ENCODE data around the gene MLYCD. TPM values are rescaled to one million over a fixed set of nuclear protein-coding genes. Genes with fewer than 3 reads are reported as not detected.

Gene MLYCD
- total RNA-seq, 1 donor from 2014 or later: 2.8 TPM

DNA sequence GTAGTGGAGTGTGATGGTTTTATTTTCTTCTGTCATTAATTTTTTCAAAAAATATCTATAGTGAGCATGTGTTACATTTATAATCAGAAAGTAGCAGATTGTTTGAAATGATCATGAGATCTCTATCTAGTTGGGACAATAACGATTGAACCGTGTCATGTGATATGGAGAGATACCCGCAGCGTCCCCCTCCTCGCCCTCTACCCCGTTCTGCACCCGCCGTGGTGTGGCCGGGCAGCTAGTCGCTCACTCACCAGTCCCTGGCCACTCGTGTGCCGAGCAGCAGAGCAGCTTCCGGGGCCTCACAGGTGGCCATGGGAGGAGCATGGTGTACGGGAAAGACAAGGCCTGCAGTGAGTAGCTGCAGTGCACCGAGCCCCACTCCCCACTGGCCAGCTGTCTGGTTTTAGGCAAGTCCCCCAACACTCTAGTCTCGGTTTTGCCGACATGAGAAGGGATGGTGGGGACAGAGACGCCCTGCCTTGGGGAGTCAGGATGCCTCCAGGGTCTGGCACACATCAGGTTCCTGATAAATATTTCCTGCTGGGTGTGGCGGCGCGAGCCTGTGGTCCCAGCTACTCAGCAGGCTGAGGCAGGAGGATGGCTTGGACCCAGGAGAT lies 15.3 kb downstream of the MLYCD start:
- no peaks in the 10 kb centered on the region for H3K27me3 Mint-ChIP-seq (ENCODE audit: low read depth, unreplicated experiment)
- no peak for FAIRE-seq
- H3K4me1 Mint-ChIP-seq (ENCODE audit: low read depth, unreplicated experiment): no peaks in the 10 kb centered on the region
- no peak overlapping the region for H3K9ac ChIP-seq (ENCODE audit: low read length)
- peaks cover 4% of the 10 kb centered on the region for H3K9me3 Mint-ChIP-seq (ENCODE audit: unreplicated experiment)
- peaks cover under 1% of the 10 kb centered on the region for H4K20me1 ChIP-seq (ENCODE audit: insufficient read depth, low read length)
- peaks cover 25% of the 10 kb centered on the region for H3K36me3 Mint-ChIP-seq (ENCODE audit: low read depth, unreplicated experiment)
- no peak for TF ChIP-seq EZH2 (IDR thresholded peaks at IDR 0.05; ENCODE audit: insufficient read depth, low read length)
- H3K27ac Mint-ChIP-seq (ENCODE audit: unreplicated experiment): no peak overlapping the region
- no peaks in the 10 kb centered on the region for H3K9me3 ChIP-seq (ENCODE audit: insufficient read depth, low read depth, low read length)
- peaks cover 7% of the 10 kb centered on the region for H3K36me3 ChIP-seq (ENCODE audit: insufficient read depth, low read length)
- H3K79me2 ChIP-seq (ENCODE audit: insufficient read depth, low read length): no peaks in the 10 kb centered on the region
- no peak overlapping the region for H3K4me3 Mint-ChIP-seq (ENCODE audit: unreplicated experiment)
- H3K4me1 ChIP-seq (ENCODE audit: insufficient read depth, low read length): no peaks in the 10 kb centered on the region
- H3K27ac ChIP-seq (ENCODE audit: low read depth, low read length): no peak overlapping the region
- H2AFZ ChIP-seq (ENCODE audit: low read depth, low read length): no peak overlapping the region
- H3K4me3 ChIP-seq (ENCODE audit: insufficient read depth, low read depth, low read length): no peak overlapping the region
- DNase-seq (ENCODE audit: low read depth): no peak
- no peaks in the 10 kb centered on the region for H3K27me3 ChIP-seq (ENCODE audit: insufficient read depth, low read length)
- H3K4me2 ChIP-seq (ENCODE audit: low read length): no peak overlapping the region

DNA sequence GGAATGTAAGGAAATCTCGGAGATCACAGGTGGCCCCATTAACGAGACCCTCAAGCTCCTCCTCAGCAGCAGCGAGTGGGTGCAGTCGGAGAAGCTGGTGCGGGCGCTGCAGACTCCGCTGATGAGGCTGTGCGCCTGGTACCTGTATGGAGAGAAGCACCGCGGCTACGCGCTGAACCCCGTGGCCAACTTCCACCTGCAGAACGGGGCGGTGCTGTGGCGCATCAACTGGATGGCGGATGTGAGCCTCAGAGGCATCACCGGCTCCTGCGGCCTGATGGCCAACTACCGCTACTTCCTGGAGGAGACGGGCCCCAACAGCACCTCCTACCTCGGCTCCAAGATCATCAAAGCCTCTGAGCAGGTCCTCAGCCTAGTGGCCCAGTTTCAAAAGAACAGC lies 16.2 kb downstream of the MLYCD start:
- no peaks in the 10 kb centered on the region for H3K9me3 ChIP-seq (ENCODE audit: insufficient read depth, low read depth, low read length)
- H3K4me2 ChIP-seq (ENCODE audit: low read length): no peak overlapping the region
- Mint-ChIP-seq H3K27ac (ENCODE audit: unreplicated experiment) (no peak overlapping the region), H3K4me1 (ENCODE audit: low read depth, unreplicated experiment) (no peaks in the 10 kb centered on the region), H3K27me3 (ENCODE audit: low read depth, unreplicated experiment) (no peaks in the 10 kb centered on the region), H3K36me3 (ENCODE audit: low read depth, unreplicated experiment) (peaks cover 30% of the 10 kb centered on the region), H3K4me3 (ENCODE audit: unreplicated experiment) (no peak overlapping the region), H3K9me3 (ENCODE audit: unreplicated experiment) (peaks cover 4% of the 10 kb centered on the region)
- no peaks in the 10 kb centered on the region for H4K20me1 ChIP-seq (ENCODE audit: insufficient read depth, low read length)
- TF ChIP-seq, protein P1, sequence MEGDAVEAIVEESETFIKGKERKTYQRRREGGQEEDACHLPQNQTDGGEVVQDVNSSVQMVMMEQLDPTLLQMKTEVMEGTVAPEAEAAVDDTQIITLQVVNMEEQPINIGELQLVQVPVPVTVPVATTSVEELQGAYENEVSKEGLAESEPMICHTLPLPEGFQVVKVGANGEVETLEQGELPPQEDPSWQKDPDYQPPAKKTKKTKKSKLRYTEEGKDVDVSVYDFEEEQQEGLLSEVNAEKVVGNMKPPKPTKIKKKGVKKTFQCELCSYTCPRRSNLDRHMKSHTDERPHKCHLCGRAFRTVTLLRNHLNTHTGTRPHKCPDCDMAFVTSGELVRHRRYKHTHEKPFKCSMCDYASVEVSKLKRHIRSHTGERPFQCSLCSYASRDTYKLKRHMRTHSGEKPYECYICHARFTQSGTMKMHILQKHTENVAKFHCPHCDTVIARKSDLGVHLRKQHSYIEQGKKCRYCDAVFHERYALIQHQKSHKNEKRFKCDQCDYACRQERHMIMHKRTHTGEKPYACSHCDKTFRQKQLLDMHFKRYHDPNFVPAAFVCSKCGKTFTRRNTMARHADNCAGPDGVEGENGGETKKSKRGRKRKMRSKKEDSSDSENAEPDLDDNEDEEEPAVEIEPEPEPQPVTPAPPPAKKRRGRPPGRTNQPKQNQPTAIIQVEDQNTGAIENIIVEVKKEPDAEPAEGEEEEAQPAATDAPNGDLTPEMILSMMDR (IDR thresholded peaks at IDR 0.05; ENCODE audit: insufficient read depth, low read depth, low read length): no peak
- TF ChIP-seq EZH2 (IDR thresholded peaks at IDR 0.05; ENCODE audit: insufficient read depth, low read length): no peak
- no peaks in the 10 kb centered on the region for H3K4me1 ChIP-seq (ENCODE audit: insufficient read depth, low read length)
- DNase-seq (ENCODE audit: low read depth) (no peak), FAIRE-seq (no peak)
- no peaks in the 10 kb centered on the region for H3K27me3 ChIP-seq (ENCODE audit: insufficient read depth, low read length)
- H3K79me2 ChIP-seq (ENCODE audit: insufficient read depth, low read length): no peaks in the 10 kb centered on the region
- H2AFZ ChIP-seq (ENCODE audit: low read depth, low read length): no peak overlapping the region
- no peak overlapping the region for H3K27ac ChIP-seq (ENCODE audit: low read depth, low read length)
- peaks cover 13% of the 10 kb centered on the region for H3K36me3 ChIP-seq (ENCODE audit: insufficient read depth, low read length)
- H3K4me3 ChIP-seq (ENCODE audit: insufficient read depth, low read depth, low read length): no peak overlapping the region
- H3K9ac ChIP-seq (ENCODE audit: low read length): no peak overlapping the region

DNA sequence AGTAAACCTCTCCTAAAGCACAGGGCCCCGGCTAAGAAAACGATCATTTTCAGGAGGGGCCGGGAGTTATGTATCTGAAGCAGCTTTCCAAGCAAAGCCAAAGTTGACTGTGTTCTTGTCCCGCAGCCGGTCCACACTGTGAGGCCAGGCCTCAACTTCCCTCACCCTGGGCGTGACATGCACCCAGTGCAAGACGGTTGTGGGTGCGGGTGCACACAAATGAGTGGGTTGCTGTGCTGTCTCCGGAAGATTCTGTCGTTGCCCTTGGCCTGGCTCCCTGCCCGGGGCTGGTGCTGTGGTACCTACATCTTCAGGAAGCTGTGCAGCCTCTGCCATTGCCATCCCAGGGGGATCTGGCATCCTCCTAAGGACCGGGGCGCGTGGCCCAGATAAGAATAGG lies 16.6 kb downstream of the MLYCD start:
- no peak for FAIRE-seq
- H3K4me1 Mint-ChIP-seq (ENCODE audit: low read depth, unreplicated experiment): no peaks in the 10 kb centered on the region

More for the DNA sequence above, 16.6 kb downstream of the MLYCD start:
- Histone ChIP-seq H3K9ac (ENCODE audit: low read length) (no peak overlapping the region), H4K20me1 (ENCODE audit: insufficient read depth, low read length) (no peaks in the 10 kb centered on the region), H3K9me3 (ENCODE audit: insufficient read depth, low read depth, low read length) (no peaks in the 10 kb centered on the region), H3K27me3 (ENCODE audit: insufficient read depth, low read length) (no peaks in the 10 kb centered on the region), H3K79me2 (ENCODE audit: insufficient read depth, low read length) (no peaks in the 10 kb centered on the region), H3K4me2 (ENCODE audit: low read length) (no peak overlapping the region), H3K27ac (ENCODE audit: low read depth, low read length) (no peak overlapping the region), H3K4me1 (ENCODE audit: insufficient read depth, low read length) (no peaks in the 10 kb centered on the region), H3K36me3 (ENCODE audit: insufficient read depth, low read length) (peaks cover 13% of the 10 kb centered on the region), H3K4me3 (ENCODE audit: insufficient read depth, low read depth, low read length) (no peak overlapping the region), H2AFZ (ENCODE audit: low read depth, low read length) (no peak overlapping the region)
- no peak overlapping the region for H3K27ac Mint-ChIP-seq (ENCODE audit: unreplicated experiment)
- DNase-seq (ENCODE audit: low read depth): no peak
- H3K4me3 Mint-ChIP-seq (ENCODE audit: unreplicated experiment): no peak overlapping the region
- no peak for TF ChIP-seq EZH2 (IDR thresholded peaks at IDR 0.05; ENCODE audit: insufficient read depth, low read length)
- TF ChIP-seq, protein P1 (IDR thresholded peaks at IDR 0.05; ENCODE audit: insufficient read depth, low read depth, low read length): no peak
- H3K36me3 Mint-ChIP-seq (ENCODE audit: low read depth, unreplicated experiment): peaks cover 30% of the 10 kb centered on the region
- H3K27me3 Mint-ChIP-seq (ENCODE audit: low read depth, unreplicated experiment): no peaks in the 10 kb centered on the region
- H3K9me3 Mint-ChIP-seq (ENCODE audit: unreplicated experiment): peaks cover 6% of the 10 kb centered on the region

All from astrocyte (in vitro differentiated cells and primary cell).